GM18498 (cell line): ENCODE measurements around the gene ADAT3.

ENCODE experiments used
- ATAC-seq: cut with Tn5 transposase; IDR thresholded peaks from one replicate; pipeline ENCODE4 v1.9.1; 2021; ENCODE audit warnings: mild to moderate bottlenecking, moderate library complexity; ENCODE audit not compliant: unreplicated experiment

Gene ADAT3

GRCh38 chr19:1912760-1913505, 7.7 kb downstream of the ADAT3 start:
- no peak for ATAC-seq

GRCh38 chr19:1913781-1914577, 8.8 kb downstream of the ADAT3 start:
- ATAC-seq = no peak

- no peak for ATAC-seq
These were observed 9.7 kb downstream of the ADAT3 start for GRCh38 chr19:1914826-1915341.

- ATAC-seq = no peak
These were observed 11.9 kb downstream of the ADAT3 start for GRCh38 chr19:1917146-1917545.

- no peak for ATAC-seq
These were observed 12.7 kb downstream of the ADAT3 start for GRCh38 chr19:1917926-1918325.

GRCh38 chr19:1918975-1919374, 13.8 kb downstream of the ADAT3 start:
- no peak for ATAC-seq

GRCh38 chr19:1920644-1921043, 15.4 kb downstream of the ADAT3 start:
- no peak for ATAC-seq

GRCh38 chr19:1921326-1921725, 16.1 kb downstream of the ADAT3 start:
- ATAC-seq = no peak

GRCh38 chr19:1921825-1922224, 16.6 kb downstream of the ADAT3 start:
- ATAC-seq = no peak

- ATAC-seq = no peak
These were observed 17.6 kb downstream of the ADAT3 start for GRCh38 chr19:1922803-1923202.

GRCh38 chr19:1923319-1923718, 18.1 kb downstream of the ADAT3 start:
- no peak for ATAC-seq

- ATAC-seq = no peak
These were observed 19.2 kb downstream of the ADAT3 start for GRCh38 chr19:1924320-1924961.

- ATAC-seq = no peak
These were observed 20.3 kb downstream of the ADAT3 start for GRCh38 chr19:1925544-1925943.

GRCh38 chr19:1929021-1929742, 24.0 kb downstream of the ADAT3 start:
- ATAC-seq = no peak

- no peak for ATAC-seq
These were observed 26.2 kb downstream of the ADAT3 start for GRCh38 chr19:1931445-1931844.

GRCh38 chr19:1932395-1932794, 27.2 kb downstream of the ADAT3 start:
- ATAC-seq = no peak

GRCh38 chr19:1933244-1933643, 28.0 kb downstream of the ADAT3 start:
- no peak for ATAC-seq

GRCh38 chr19:1933942-1934341, 28.7 kb downstream of the ADAT3 start:
- no peak for ATAC-seq

GRCh38 chr19:1935484-1936208, 30.4 kb downstream of the ADAT3 start:
- no peak for ATAC-seq

- ATAC-seq = no peak
These were observed 31.2 kb downstream of the ADAT3 start for GRCh38 chr19:1936430-1936829.
